Naive B cell (primary cell): ENCODE measurements around the gene DPP7. TPM values are rescaled to one million over a fixed set of nuclear protein-coding genes. Genes with fewer than 3 reads are reported as not detected.
"Not testable (repeated sequence)": the region's sequence is repeated elsewhere in the genome, so short reads cannot be mapped to it uniquely, and the experiment has no call there.

ENCODE experiments used
- ATAC-seq, 2 donors: fragments of 150-1000 bp; cut with Tn5 transposase; 2 replicates each; pipeline ENCODE4 v1.10.0; 2021; ENCODE audit warnings: low read depth in 2 of 2, mild to moderate bottlenecking in 2 of 2, moderate library complexity in 2 of 2
- DNase-seq: peaks from one replicate; pipeline ENCODE4 v3.0.0; 2022
- H3K27ac Mint-ChIP-seq, 6 donors: one replicate each; pipeline ENCODE4 v1.8.0; 2020 to 2022; ENCODE audit warnings: mild to moderate bottlenecking in 6 of 6, mixed read lengths in 6 of 6, moderate library complexity in 5 of 6, inconsistent platforms in 2 of 6
- H3K27me3 Mint-ChIP-seq, 3 donors: one replicate each; pipeline ENCODE4 v1.8.0; 2021 to 2022; ENCODE audit warnings: mixed read lengths in 3 of 3, mild to moderate bottlenecking in 1 of 3
- H3K36me3 Mint-ChIP-seq, 2 donors: one replicate each; pipeline ENCODE4 v1.8.0; 2020 to 2022; ENCODE audit warnings: mixed read lengths in 2 of 2, inconsistent platforms in 1 of 2, mild to moderate bottlenecking in 1 of 2
- H3K4me1 Mint-ChIP-seq, 3 donors: one replicate each; pipeline ENCODE4 v1.8.0; 2020 to 2022; ENCODE audit warnings: mixed read lengths in 3 of 3, inconsistent platforms in 1 of 3, mild to moderate bottlenecking in 1 of 3, moderate library complexity in 1 of 3
- H3K4me3 Mint-ChIP-seq, 8 donors: one replicate each; pipeline ENCODE4 v1.8.0; 2020 to 2022; ENCODE audit warnings: mild to moderate bottlenecking in 8 of 8, mixed read lengths in 8 of 8, moderate library complexity in 8 of 8, inconsistent platforms in 2 of 8
- H3K9me3 Mint-ChIP-seq, 7 donors: one replicate each; pipeline ENCODE4 v1.8.0; 2020 to 2022; ENCODE audit warnings: mixed read lengths in 7 of 7, mild to moderate bottlenecking in 5 of 7, inconsistent platforms in 2 of 7, moderate library complexity in 1 of 7
- polyA plus RNA-seq, 6 donors: library from polyadenylated mRNA; unstranded; fragments of 300-500 nt; fragmentation: Illumina TruSeq; gene quantifications; one replicate each; pipeline ENCODE4 v1.2.3, GENCODE V29; 2021; ENCODE audit warnings: low read depth in 6 of 6

The DPP7 gene
- polyA plus RNA-seq, 6 donors from 2014 or later: 71.5 to 142 (median 102) TPM

DNA sequence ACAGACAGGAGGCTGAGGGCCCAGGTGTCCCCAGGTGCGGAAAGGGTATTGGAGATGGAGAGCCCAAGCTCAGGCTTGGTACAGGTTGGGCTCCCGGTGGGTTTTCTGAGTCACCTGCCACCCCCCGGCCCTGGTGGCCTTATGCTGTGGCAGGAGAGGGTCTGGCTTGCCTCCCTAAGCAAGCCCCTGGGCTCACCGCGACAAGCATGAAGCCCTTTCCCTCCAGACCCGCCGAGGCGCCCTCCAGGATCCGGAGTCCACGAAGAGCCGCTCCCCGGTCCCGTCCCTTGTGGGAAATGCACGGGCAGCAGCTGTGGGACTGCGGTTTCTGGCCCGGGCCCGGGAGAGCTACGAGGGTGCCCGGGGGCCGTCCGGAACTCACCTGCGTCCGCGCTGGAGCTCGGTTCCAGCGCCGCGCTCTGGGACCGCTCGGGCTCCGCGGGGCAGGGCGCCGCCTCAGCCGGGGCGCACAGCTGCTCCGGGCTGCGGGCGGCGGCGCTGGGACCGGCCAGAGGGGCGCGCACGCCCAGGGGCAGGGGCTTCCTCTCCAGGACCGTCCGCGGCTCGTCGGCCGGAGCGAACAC lies 44.9 kb downstream of the DPP7 start:
- Mint-ChIP-seq H3K36me3 (no peaks in the 10 kb centered on the region), H3K27me3 (peaks cover 0 to 5% (median 0%) of the 10 kb centered on the region in 3 donors), H3K4me1 (peaks cover 17 to 19% (median 18%) of the 10 kb centered on the region in 3 donors), H3K27ac (no peak overlapping the region), H3K9me3 (no peaks in the 10 kb centered on the region), H3K4me3 (peak overlapping the region; percentile 9 to 42 (median 32))
- DNase-seq (no peak), ATAC-seq (no peak)

DNA sequence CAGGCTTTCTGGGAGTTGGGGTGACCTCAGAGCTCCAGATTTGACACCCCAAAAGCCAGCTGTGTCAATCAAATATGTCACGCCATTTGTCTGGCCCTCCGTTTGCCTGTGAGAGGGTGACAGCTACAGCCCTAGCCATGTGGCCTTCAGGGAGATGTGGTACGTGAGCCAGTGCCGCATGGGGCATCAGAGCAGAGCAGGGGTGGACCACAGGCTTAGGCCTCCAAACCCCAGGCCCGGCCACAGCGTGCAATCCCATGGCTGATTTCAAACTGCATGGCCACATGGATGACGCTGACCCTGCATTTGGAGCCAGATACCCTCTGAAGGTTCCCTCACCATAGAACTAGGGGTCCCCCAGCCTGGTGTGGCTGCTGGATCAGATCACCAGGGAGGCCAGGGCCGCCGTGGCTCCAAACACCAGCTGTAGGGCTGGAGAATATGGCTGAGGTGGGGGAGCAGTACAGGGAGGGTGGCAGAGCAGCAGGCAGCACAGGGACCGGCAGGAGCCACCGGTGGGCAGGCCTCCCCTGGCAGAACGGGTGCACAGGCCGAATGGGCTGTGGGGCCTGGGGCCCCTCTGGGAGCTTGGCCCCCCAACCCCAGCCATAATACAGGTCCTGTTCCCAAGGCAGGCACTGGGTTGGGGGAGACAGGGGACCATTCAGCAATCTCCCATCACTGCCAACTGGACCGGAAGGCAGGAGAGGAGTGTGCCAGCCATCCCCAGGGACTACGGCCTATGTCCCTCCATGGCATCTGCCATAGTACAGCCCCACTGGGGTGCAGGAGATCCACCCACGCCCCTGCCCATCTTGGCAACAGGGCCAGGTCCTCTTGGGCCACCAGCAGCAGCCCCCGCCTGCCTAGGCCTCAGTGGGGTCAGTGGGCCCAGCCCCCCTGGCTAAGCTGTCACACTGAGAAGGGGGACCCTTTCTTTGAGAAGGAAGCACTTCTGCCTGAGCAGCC lies 45.7 kb downstream of the DPP7 start:
- Mint-ChIP-seq H3K4me3 (peak overlapping the region in 6 of 8 donors; percentile 12 to 66 (median 36)), H3K36me3 (no peaks in the 10 kb centered on the region), H3K4me1 (peaks cover 17 to 24% (median 20%) of the 10 kb centered on the region in 3 donors), H3K27ac (peak overlapping the region in 1 of 6 donors; percentile 20), H3K27me3 (peaks cover 0 to 10% (median 0%) of the 10 kb centered on the region in 3 donors), H3K9me3 (no peaks in the 10 kb centered on the region)
- DNase-seq: no peak
- ATAC-seq: no peak

DNA sequence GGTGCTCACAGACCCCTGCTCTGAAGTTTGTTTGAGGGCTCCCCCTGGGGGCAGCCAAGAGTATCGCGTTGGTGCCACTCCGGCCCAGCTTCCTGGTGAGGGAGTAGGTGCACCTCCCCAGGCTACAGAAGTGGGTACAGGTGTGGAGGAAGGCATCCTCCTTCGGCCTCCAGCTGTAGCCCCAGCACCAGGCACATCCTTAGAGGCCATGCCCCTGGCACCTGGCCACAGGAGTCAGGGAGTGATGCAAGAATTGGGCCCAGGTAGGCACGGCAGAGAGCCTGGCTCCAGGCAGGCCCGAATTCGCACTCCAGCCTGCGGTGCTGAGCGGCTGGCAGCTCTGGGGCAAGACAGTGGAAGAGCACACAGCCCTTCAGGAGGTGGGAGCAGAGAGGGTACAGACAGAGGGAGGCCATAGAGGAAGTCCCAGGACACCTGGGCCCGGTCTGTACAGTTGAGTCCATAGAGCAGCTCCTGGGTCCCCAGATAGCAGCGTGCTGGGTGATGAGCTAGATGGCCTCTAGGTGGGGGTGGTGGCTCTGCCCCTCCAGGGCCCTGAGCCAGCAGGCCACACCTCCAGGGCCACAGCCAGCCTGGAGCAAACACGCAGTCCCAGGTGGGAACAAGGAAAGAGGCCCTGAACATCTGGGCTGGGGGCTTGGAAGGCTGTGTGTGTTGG lies 46.5 kb downstream of the DPP7 start:
- DNase-seq (peak; percentile 87), ATAC-seq (peak; percentile 61 to 67)
- H3K4me1 Mint-ChIP-seq: peaks cover 17 to 24% (median 20%) of the 10 kb centered on the region in 3 donors
- H3K4me3 Mint-ChIP-seq: peak overlapping the region in 7 of 8 donors; percentile 12 to 78 (median 70)
- peak overlapping the region in 5 of 6 donors; percentile 39 to 94 (median 81) for H3K27ac Mint-ChIP-seq
- H3K9me3 Mint-ChIP-seq: no peaks in the 10 kb centered on the region
- peaks cover 0 to 11% (median 0%) of the 10 kb centered on the region in 3 donors for H3K27me3 Mint-ChIP-seq
- no peaks in the 10 kb centered on the region for H3K36me3 Mint-ChIP-seq

DNA sequence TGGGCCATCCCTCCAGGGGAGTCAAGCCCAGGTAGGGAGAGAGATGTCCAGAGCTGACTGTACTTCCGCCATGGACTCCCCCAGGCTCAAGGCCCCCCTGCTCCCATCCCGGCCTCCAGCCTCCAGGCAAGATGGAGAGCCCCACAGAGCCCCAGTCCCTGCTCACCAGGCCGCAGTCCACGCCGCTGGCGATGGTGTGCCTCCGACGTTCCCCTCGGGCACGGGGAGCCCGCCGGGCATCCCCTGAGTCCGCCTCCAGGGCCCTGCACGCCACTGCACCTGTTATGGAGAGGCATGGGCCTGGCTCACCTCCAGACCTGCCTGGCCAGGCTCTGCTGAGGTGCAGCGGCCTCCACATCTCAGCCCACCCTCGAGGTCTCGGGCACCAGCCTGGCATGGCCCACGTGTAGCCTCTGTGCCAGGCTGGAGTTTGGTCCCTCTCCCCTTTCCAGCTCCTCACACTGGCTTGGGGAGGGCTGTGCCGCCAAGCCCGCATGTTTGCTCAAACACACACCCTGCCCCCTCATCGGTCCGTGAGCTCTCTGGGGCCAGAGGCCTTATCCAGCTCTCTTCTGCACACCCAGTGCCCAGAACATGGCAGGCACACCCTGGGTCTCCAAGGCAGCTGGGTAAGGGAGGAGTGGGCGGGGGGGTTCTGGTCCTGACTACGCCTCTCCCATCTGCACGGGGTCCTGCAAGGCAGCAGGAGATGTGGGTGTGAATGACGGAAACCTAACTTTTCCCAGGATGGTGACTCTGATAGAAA lies 48.3 kb downstream of the DPP7 start:
- H3K36me3 Mint-ChIP-seq: no peaks in the 10 kb centered on the region
- DNase-seq (no peak), ATAC-seq (no peak)
- no peak overlapping the region for H3K4me3 Mint-ChIP-seq
- peaks cover 10 to 21% (median 15%) of the 10 kb centered on the region in 3 donors for H3K4me1 Mint-ChIP-seq
- H3K27ac Mint-ChIP-seq: peak overlapping the region in 1 of 6 donors; percentile 80
- H3K27me3 Mint-ChIP-seq: peaks cover 0 to 11% (median 0%) of the 10 kb centered on the region in 3 donors
- H3K9me3 Mint-ChIP-seq: no peaks in the 10 kb centered on the region

DNA sequence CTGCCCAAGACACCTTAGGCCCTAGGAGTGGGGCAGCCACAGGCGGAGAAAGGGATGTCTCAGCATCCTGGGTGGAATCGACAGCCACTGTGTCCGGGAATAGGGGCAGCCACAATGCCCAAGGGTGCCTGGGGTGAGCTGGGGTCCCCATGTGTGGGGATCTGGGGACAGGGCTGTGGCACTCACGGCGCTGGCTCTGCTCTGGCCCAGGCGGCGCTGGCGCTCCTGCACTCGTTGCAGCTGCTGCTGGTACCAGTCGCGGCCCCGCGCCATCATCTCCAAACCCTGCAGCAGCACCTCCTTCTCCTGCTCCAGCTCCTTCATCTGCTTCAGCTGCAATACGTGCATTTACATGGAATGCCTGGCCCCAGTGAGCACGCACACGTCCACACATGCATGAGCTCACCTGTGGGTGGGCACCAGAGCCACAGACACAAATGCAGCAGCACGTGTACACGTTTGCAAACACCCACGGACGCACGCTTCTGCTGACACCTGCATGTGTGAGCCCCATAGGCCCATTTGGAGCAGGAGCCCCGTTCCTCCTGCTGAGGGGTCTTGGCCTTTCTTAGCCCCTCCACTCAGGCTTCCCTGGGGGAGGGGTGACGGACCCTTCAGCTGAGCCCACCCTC lies 49.1 kb downstream of the DPP7 start:
- ATAC-seq (no peak), DNase-seq (no peak)
- Mint-ChIP-seq H3K36me3 (no peaks in the 10 kb centered on the region), H3K27me3 (peaks cover 0 to 11% (median 0%) of the 10 kb centered on the region in 3 donors), H3K4me1 (peaks cover 5 to 13% (median 10%) of the 10 kb centered on the region in 3 donors), H3K9me3 (no peaks in the 10 kb centered on the region), H3K27ac (no peak overlapping the region), H3K4me3 (no peak overlapping the region)

DNA sequence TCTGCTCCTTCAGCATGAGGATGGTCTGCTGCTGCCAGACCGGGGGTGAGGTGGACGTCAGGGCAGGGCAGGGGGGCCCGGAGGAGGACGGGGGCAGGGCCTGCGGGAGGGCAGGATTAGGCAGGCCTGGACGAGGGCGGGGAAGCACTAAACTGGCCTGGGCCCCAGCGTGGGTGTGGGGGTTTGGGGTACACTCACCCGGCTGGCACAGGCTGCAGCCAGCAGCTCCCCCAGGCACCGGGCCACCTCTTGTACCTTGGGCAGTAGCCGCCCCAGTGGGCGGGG lies 49.7 kb downstream of the DPP7 start:
- H3K9me3 Mint-ChIP-seq: no peaks in the 10 kb centered on the region
- DNase-seq: no peak

DNA sequence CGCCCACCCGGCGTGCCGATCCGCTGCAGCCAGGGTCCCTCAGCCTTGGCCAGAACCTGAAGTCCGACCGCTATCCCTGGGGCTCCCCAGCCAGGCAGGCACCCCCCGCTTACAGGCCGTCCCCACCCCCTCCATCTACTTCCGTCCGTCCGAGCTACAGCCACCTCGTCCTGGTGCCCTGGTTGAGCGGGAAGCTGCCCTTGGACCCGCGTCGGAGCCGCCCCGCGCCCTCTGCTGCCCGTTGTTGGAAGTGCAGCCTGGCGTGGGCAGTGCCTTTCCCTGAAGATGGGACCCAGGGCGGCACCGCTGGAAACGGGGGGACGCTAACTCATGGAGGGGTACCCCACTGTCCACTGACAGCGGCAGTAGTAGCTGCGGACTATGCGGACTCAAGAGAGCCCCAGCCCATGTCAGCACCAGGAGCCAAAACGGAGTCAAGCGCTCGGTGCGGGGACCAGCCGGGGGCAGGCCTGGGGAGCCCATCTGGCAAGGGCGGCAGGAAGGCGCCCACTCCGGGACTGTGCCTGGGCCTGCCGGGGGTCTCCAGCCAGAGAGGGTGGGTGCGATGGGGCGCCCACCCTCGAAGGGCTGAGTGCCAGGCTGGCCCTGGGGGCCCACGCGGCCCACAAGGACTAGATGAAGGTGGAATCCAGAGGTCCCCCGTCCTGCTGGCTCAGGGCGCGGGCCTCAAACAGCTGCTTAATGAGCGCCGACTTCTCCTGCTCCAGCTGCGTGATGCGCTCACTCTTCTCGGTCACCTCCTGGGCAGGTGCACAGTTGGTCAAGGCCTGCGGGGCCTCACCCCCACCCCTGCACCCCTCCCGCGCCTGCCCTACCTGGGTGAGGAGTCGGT lies 50.3 kb downstream of the DPP7 start:
- H3K9me3 Mint-ChIP-seq: no peaks in the 10 kb centered on the region
- peak; percentile 36 for DNase-seq
- H3K36me3 Mint-ChIP-seq: no peaks in the 10 kb centered on the region
- H3K27ac Mint-ChIP-seq: no peak overlapping the region
- H3K4me3 Mint-ChIP-seq: no peak overlapping the region
- peaks cover 0 to 11% (median 0%) of the 10 kb centered on the region in 3 donors for H3K27me3 Mint-ChIP-seq
- peaks cover 5 to 12% (median 10%) of the 10 kb centered on the region in 3 donors for H3K4me1 Mint-ChIP-seq
- ATAC-seq: no peak

More for the DNA sequence above, 49.7 kb downstream of the DPP7 start:
- Mint-ChIP-seq H3K27me3 (peaks cover 0 to 11% (median 0%) of the 10 kb centered on the region in 3 donors), H3K27ac (no peak overlapping the region), H3K36me3 (no peaks in the 10 kb centered on the region), H3K4me1 (peaks cover 5 to 12% (median 10%) of the 10 kb centered on the region in 3 donors), H3K4me3 (no peak overlapping the region)
- ATAC-seq: no peak

DNA sequence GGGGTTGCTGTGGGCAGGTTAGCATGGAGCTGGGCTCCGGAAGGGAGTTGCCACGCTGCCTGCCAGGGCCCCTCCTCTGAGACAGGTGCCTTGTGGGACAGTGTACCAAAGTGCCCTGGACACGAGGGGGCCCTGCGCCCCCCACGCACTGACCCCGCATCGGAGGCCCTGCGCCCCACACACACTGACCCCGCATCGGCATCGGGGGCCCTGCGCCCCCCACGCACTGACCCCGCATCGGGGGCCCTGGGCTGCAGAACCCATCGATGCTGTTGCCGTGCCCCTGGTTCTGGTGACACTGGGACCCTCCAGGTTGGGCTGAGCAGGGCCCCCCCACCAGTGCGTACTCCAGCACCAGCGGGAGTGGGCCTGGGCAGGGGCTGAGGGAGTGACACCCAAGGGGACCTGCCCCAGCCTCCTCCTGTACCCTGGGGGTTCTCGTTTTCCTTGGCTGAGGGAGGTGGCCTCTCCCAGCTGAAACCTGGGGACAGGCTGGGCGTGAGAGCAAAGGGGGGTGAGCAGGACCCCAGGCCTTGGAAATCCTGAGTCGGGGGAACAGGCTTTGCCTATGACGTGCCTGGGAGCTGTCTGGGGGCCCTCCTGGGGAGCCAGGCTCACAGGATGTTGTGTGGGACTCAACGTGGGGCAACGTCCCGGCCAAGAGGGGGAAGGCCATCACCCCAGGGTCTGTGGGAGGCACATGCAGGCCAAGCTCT lies 51.1 kb downstream of the DPP7 start:
- ATAC-seq (no peak), DNase-seq (no peak)
- H3K4me1 Mint-ChIP-seq: peaks cover 5 to 12% (median 10%) of the 10 kb centered on the region in 3 donors
- peaks cover 0 to 11% (median 0%) of the 10 kb centered on the region in 3 donors for H3K27me3 Mint-ChIP-seq
- no peak overlapping the region for H3K4me3 Mint-ChIP-seq
- H3K27ac Mint-ChIP-seq: no peak overlapping the region
- H3K36me3 Mint-ChIP-seq: no peaks in the 10 kb centered on the region
- H3K9me3 Mint-ChIP-seq: no peaks in the 10 kb centered on the region

DNA sequence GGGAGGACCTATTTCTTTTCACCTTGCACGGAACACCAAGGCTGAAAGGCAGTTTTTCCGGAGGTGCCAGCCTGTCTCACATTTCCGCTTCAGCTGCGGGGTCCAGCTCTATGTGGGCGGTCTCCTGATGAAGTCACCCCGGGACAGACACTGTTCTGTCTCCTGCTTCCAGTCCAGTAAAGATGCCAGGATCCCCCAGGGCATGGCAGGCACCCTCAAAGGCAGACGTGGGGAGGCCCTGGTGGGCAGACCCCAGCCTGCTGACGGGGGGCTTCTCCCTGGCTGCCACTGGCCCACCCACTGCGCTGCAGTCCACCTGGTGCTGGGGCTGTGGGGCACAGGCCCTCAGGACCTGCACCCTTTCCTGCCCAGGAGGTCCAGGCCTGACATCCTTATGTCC lies 51.7 kb downstream of the DPP7 start:
- not testable (repeated sequence) for DNase-seq, H3K4me3 Mint-ChIP-seq, H3K9me3 Mint-ChIP-seq

DNA sequence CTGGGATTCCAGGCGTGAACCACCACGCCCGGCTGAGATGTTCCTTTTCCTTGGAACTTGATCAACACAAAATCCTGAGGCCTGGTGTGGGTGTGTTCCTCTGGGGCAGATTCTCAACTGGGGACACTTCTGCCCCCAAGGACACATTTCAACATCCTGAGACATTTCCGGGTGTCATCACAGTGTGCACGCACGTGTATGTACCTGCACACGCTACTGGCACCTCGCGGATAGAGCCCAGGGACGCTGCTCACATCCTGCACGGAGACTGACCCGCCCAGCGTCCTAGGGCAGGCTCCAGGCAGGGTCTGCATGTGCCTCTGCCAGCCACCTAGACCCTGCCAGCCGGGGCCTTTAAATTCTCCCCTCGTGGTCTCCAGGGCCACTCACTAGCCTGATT lies 52.1 kb downstream of the DPP7 start:
- Mint-ChIP-seq H3K9me3 (no peaks in the 10 kb centered on the region), H3K4me1 (peaks cover 0 to 5% (median 4%) of the 10 kb centered on the region in 3 donors), H3K36me3 (no peaks in the 10 kb centered on the region), H3K4me3 (no peak overlapping the region), H3K27ac (peak overlapping the region in 1 of 6 donors; percentile 50), H3K27me3 (peaks cover 0 to 6% (median 0%) of the 10 kb centered on the region in 3 donors)
- ATAC-seq (no peak), DNase-seq (no peak)

More for the DNA sequence above, 51.7 kb downstream of the DPP7 start:
- not testable (repeated sequence) for H3K4me1 Mint-ChIP-seq, ATAC-seq, H3K36me3 Mint-ChIP-seq, H3K27me3 Mint-ChIP-seq
- peak overlapping the region in 1 of 6 donors; percentile 50 for H3K27ac Mint-ChIP-seq
